H9 (cell line): ENCODE results near the gene FGD5. TPM values are rescaled to one million over a fixed set of nuclear protein-coding genes. Genes with fewer than 3 reads are reported as not detected.
A peak's percentile ranks its signal among the peaks of the same experiment; 100 is the strongest.

ENCODE experiments used
- DNase-seq: peaks from one replicate; pipeline ENCODE4 v3.0.0-alpha.2; 2017
- H2AFZ ChIP-seq: one replicate; pipeline ENCODE4 v1.6.1; 2013; ENCODE audit warnings: mild to moderate bottlenecking, low read length, control low read depth, moderate library complexity
- H2AK5ac ChIP-seq: 2 replicates; pipeline ENCODE4 v1.6.1; 2013; ENCODE audit warnings: low read length, control low read depth, mixed read lengths; ENCODE audit not compliant: insufficient read length
- H2BK120ac ChIP-seq: one replicate; pipeline ENCODE4 v1.6.1; 2013; ENCODE audit warnings: low read depth, mild to moderate bottlenecking, low read length, control low read depth, inconsistent platforms; ENCODE audit not compliant: poor library complexity, severe bottlenecking
- H2BK12ac ChIP-seq: 2 replicates; pipeline ENCODE4 v1.6.1; 2013; ENCODE audit warnings: low read length, control low read depth, mixed read lengths, low read depth; ENCODE audit not compliant: insufficient read length
- H2BK15ac ChIP-seq: 2 replicates; pipeline ENCODE4 v1.6.1; 2013; ENCODE audit warnings: low read depth, low read length, control low read depth
- H2BK20ac ChIP-seq: one replicate; pipeline ENCODE4 v1.6.1; 2013; ENCODE audit warnings: low read depth, mild to moderate bottlenecking, low read length, control low read depth, inconsistent platforms; ENCODE audit not compliant: poor library complexity, severe bottlenecking
- H2BK5ac ChIP-seq: 2 replicates; pipeline ENCODE4 v1.6.1; 2013; ENCODE audit warnings: low read length, control low read depth, mixed read lengths; ENCODE audit not compliant: insufficient read length
- H3K14ac ChIP-seq: 2 replicates; pipeline ENCODE4 v1.6.1; 2013; ENCODE audit warnings: low read length, control low read depth; ENCODE audit not compliant: insufficient read depth
- H3K18ac ChIP-seq: 2 replicates; pipeline ENCODE4 v1.6.1; 2013; ENCODE audit warnings: low read depth, mild to moderate bottlenecking, mixed read lengths, low read length, control low read depth; ENCODE audit not compliant: insufficient read length
- H3K23ac ChIP-seq: 2 replicates; pipeline ENCODE4 v1.6.1; 2013; ENCODE audit warnings: low read length, control low read depth, mixed read lengths, low read depth; ENCODE audit not compliant: insufficient read length
- H3K23me2 ChIP-seq: 2 replicates; pipeline ENCODE4 v1.6.1; 2013; ENCODE audit warnings: low read depth, mild to moderate bottlenecking, mixed read lengths, low read length, control low read depth; ENCODE audit not compliant: insufficient read length, poor library complexity, severe bottlenecking
- H3K27ac ChIP-seq: 2 replicates; pipeline ENCODE4 v1.5.1; 2013; ENCODE audit warnings: low read length, control low read depth, mixed read lengths, low read depth; ENCODE audit not compliant: insufficient read length
- H3K27me3 ChIP-seq: 2 replicates; pipeline ENCODE4 v1.6.1; 2013; ENCODE audit warnings: low read length, control low read depth, inconsistent platforms; ENCODE audit not compliant: insufficient read depth
- H3K4ac ChIP-seq: 2 replicates; pipeline ENCODE4 v1.6.1; 2013; ENCODE audit warnings: low read depth, mild to moderate bottlenecking, control low read depth, inconsistent platforms, low read length, moderate library complexity
- H3K4me1 ChIP-seq: 2 replicates; pipeline ENCODE4 v1.6.1; 2013; ENCODE audit warnings: low read length, control low read depth, inconsistent platforms; ENCODE audit not compliant: insufficient read depth
- H3K4me2 ChIP-seq: 2 replicates; pipeline ENCODE4 v1.6.1; 2013; ENCODE audit warnings: low read length, control low read depth, mixed read lengths; ENCODE audit not compliant: insufficient read length, insufficient read depth
- H3K56ac ChIP-seq: 2 replicates; pipeline ENCODE4 v1.6.1; 2013; ENCODE audit warnings: low read depth, mild to moderate bottlenecking, mixed read lengths, low read length, control low read depth; ENCODE audit not compliant: insufficient read length
- H3K79me1 ChIP-seq: 2 replicates; pipeline ENCODE4 v1.6.1; 2013; ENCODE audit warnings: low read depth, mild to moderate bottlenecking, moderate library complexity, low read length, control low read depth, inconsistent platforms; ENCODE audit not compliant: insufficient read depth, poor library complexity, severe bottlenecking
- H3K79me2 ChIP-seq: 2 replicates; pipeline ENCODE4 v1.6.1; 2013; ENCODE audit warnings: low read length, control low read depth, inconsistent platforms; ENCODE audit not compliant: insufficient read depth
- H3K9ac ChIP-seq: 2 replicates; pipeline ENCODE4 v1.6.1; 2013; ENCODE audit warnings: low read length, control low read depth, mixed read lengths; ENCODE audit not compliant: insufficient read length; ENCODE audit errors: extremely low read depth
- H3K9me3 ChIP-seq: one replicate; pipeline ENCODE4 v1.6.1; 2013; ENCODE audit warnings: low read depth, low read length, inconsistent platforms; ENCODE audit not compliant: control insufficient read depth
- H3T11ph ChIP-seq: one replicate; pipeline ENCODE4 v1.6.1; 2013; ENCODE audit warnings: mild to moderate bottlenecking, low read length, control low read depth, inconsistent platforms
- H4K20me1 ChIP-seq: one replicate; pipeline ENCODE4 v1.6.1; 2013; ENCODE audit not compliant: control insufficient read depth, insufficient read length, insufficient read depth
- H4K5ac ChIP-seq: 2 replicates; pipeline ENCODE4 v1.6.1; 2013; ENCODE audit warnings: low read depth, mild to moderate bottlenecking, mixed read lengths, low read length, control low read depth; ENCODE audit not compliant: insufficient read length
- H4K8ac ChIP-seq: replicated peaks from 2 replicates; pipeline ENCODE4 v1.6.1; 2013; ENCODE audit warnings: low read length, control low read depth, mixed read lengths, low read depth; ENCODE audit not compliant: insufficient read length
- H4K91ac ChIP-seq: 2 replicates; pipeline ENCODE4 v1.6.1; 2013; ENCODE audit warnings: low read depth, mild to moderate bottlenecking, moderate library complexity, mixed read lengths, low read length, control low read depth; ENCODE audit not compliant: insufficient read length
- H3K27ac Mint-ChIP-seq, 3 experiments: 2 replicates in 2 of 3; 3 replicates in 1 of 3; pipeline ENCODE4 v1.8.0; 2020 to 2021; ENCODE audit warnings: mixed read lengths in 3 of 3, mild to moderate bottlenecking in 1 of 3, moderate library complexity in 1 of 3
- H3K27me3 Mint-ChIP-seq: 2 replicates; pipeline ENCODE4 v1.8.0; 2021; ENCODE audit warnings: low read depth, mild to moderate bottlenecking, moderate library complexity, mixed read lengths
- H3K36me3 Mint-ChIP-seq, 3 experiments: 2 replicates in 2 of 3; 3 replicates in 1 of 3; pipeline ENCODE4 v1.8.0; 2020 to 2021; ENCODE audit warnings: low read depth in 3 of 3, mixed read lengths in 3 of 3; ENCODE audit not compliant: insufficient read depth in 1 of 3
- H3K4me1 Mint-ChIP-seq, 2 experiments: 2 replicates each; pipeline ENCODE4 v1.8.0; 2020; ENCODE audit warnings: mixed read lengths in 2 of 2
- H3K4me3 Mint-ChIP-seq, 2 experiments: 2 replicates in 1 of 2; 3 replicates in 1 of 2; pipeline ENCODE4 v1.8.0; 2020 to 2021; ENCODE audit warnings: mild to moderate bottlenecking in 2 of 2, mixed read lengths in 2 of 2, moderate library complexity in 1 of 2
- H3K9me3 Mint-ChIP-seq, 2 experiments: 2 replicates in 1 of 2; 3 replicates in 1 of 2; pipeline ENCODE4 v1.8.0; 2020; ENCODE audit warnings: mild to moderate bottlenecking in 2 of 2, mixed read lengths in 2 of 2, moderate library complexity in 1 of 2
- CTCF ChIP-seq: fragments of 200-600 bp; sonication (generic); conservative IDR thresholded peaks from 3 replicates; pipeline ENCODE4 v1.8.0; 2021; ENCODE audit warnings: antibody characterized with exemption, mild to moderate bottlenecking
- WGBS: extraction: QIAGEN DNeasy Blood & Tissue Kit; methylation state at CpG from one replicate; pipeline ENCODE4 v1.1.7; 2013; ENCODE audit warnings: missing lambda C conversion rate, low lambda C conversion rate, mixed read lengths; ENCODE audit not compliant: insufficient read length; ENCODE audit errors: extremely low coverage; 5-methylcytosine and 5-hydroxymethylcytosine counted together
- total RNA-seq: library from RNA; stranded (reverse); gene quantifications from 2 replicates; pipeline ENCODE4 v1.2.1, GENCODE V29; 2021

Gene FGD5
- total RNA-seq, 1 experiment from 2014 or later, result 7.8 TPM

GRCh38 chr3:14847613-14848541 is 29.1 kb downstream of the FGD5 start:
- Histone ChIP-seq H4K8ac (no peak overlapping the region), H3T11ph (no peak overlapping the region), H3K4me1 (peaks cover 15% of the 10 kb centered on the region; the same call in 1 of the 2 replicates), H3K9ac (no peak overlapping the region), H3K4ac (no peak overlapping the region), H3K9me3 (no peaks in the 10 kb centered on the region), H2BK20ac (no peak overlapping the region), H3K23ac (no peak overlapping the region), H3K18ac (peak overlapping the region; percentile 18), H2BK5ac (no peak overlapping the region), H3K27me3 (no peaks in the 10 kb centered on the region), H4K91ac (no peak overlapping the region), H4K5ac (no peak overlapping the region), H2BK15ac (no peak overlapping the region), H3K4me2 (peak overlapping the region; percentile 28), H2BK12ac (no peak overlapping the region), H3K56ac (no peak overlapping the region), H3K79me2 (no peaks in the 10 kb centered on the region), H3K27ac (no peak overlapping the region), H2BK120ac (no peak overlapping the region), H3K23me2 (no peaks in the 10 kb centered on the region), H2AFZ (no peak overlapping the region), H2AK5ac (no peak overlapping the region), H4K20me1 (no peaks in the 10 kb centered on the region), H3K14ac (peak overlapping the region; percentile 76), H3K79me1 (no peaks in the 10 kb centered on the region)
- Mint-ChIP-seq H3K4me3 (peak overlapping the region; percentile 17 to 51; a peak in 1 of 5 replicates), H3K36me3 (no peaks in the 10 kb centered on the region; a peak in 1 of 7 replicates), H3K4me1 (peaks cover 44 to 49% of the 10 kb centered on the region in 2 experiments), H3K27ac (peak overlapping the region; percentile 36 to 96 (median 96); a peak in 5 of 7 replicates), H3K27me3 (no peaks in the 10 kb centered on the region; the same call in none of the 2 replicates), H3K9me3 (no peaks in the 10 kb centered on the region)
- no CpG with 5 or more reads among the region's 15 CpGs for WGBS
- no peak for TF ChIP-seq CTCF
- DNase-seq, result peak; percentile 88
